ENCODE results near the gene EEPD1. TPM values are rescaled to one million over a fixed set of nuclear protein-coding genes. Genes with fewer than 3 reads are reported as not detected.

EEPD1 gene
- total and polyA plus RNA-seq, 11 donors = 3.7 to 12.2 (median 7.7) TPM

DNA sequence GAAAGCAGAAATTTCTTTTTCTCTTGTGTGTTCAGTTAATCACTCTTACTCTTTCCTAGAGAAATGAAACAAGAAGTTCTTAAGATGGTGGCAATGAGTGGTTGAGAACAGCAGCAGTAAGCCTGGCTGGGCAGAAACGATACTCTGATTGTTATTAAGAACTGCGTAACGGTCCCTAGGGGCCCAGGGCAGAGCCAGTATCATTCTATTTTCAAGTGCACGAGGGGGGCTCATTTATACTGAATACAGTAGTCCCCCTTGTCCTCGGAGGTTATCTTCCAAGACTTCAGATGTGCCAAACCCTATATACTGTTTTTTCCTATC, 64.9 kb downstream of the EEPD1 start:
- WGBS, 4 donors = 66 to 69% (median 68%) methylated on average over 5 of the region's 5 CpGs
- no peak for TF ChIP-seq POLR2A (IDR thresholded peaks at IDR 0.05)
- TF ChIP-seq, protein P1, sequence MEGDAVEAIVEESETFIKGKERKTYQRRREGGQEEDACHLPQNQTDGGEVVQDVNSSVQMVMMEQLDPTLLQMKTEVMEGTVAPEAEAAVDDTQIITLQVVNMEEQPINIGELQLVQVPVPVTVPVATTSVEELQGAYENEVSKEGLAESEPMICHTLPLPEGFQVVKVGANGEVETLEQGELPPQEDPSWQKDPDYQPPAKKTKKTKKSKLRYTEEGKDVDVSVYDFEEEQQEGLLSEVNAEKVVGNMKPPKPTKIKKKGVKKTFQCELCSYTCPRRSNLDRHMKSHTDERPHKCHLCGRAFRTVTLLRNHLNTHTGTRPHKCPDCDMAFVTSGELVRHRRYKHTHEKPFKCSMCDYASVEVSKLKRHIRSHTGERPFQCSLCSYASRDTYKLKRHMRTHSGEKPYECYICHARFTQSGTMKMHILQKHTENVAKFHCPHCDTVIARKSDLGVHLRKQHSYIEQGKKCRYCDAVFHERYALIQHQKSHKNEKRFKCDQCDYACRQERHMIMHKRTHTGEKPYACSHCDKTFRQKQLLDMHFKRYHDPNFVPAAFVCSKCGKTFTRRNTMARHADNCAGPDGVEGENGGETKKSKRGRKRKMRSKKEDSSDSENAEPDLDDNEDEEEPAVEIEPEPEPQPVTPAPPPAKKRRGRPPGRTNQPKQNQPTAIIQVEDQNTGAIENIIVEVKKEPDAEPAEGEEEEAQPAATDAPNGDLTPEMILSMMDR (IDR thresholded peaks at IDR 0.05) = no peak
- Histone ChIP-seq H3K4me3 (no peak overlapping the region), H3K36me3 (no peaks in the 10 kb centered on the region), H3K27me3 (no peaks in the 10 kb centered on the region), H3K4me1 (peaks cover 0 to 18% (median 9%) of the 10 kb centered on the region in 12 donors), H3K9me3 (no peaks in the 10 kb centered on the region), H3K27ac (no peak overlapping the region)
- ATAC-seq = no peak
- intact Hi-C loops (cut with DNase I) = no loop called here
- DNase-seq = no peak

DNA sequence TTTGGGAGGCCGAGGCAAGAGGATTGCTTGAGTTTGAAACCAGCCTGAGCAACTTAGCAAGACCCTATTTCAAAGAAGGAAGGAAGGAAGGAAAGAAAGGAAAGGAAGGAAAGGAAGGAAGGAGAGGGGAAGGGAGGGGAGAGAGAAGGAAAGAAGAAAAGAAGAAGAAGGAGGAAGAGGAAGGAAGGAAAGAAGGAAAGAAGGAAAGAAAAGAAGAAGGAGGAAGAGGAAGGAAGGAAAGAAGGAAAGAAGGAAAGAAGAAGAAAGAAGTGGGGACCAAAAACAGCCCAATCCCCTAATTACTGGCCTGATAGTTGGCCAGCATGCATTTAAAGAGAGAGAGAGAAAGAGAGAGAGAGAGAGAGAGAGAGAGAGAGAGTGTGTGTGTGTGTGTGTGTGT, 66.4 kb downstream of the EEPD1 start:
- no peak for DNase-seq
- no peak overlapping the region for H3K4me3 ChIP-seq
- no peak overlapping the region for H3K27ac ChIP-seq
- no peak for ATAC-seq
- H3K27me3 ChIP-seq = no peaks in the 10 kb centered on the region
- H3K36me3 ChIP-seq = no peaks in the 10 kb centered on the region
- no peaks in the 10 kb centered on the region for H3K9me3 ChIP-seq
- intact Hi-C loops (cut with DNase I) = no loop called here
- H3K4me1 ChIP-seq = peaks cover 0 to 18% (median 9%) of the 10 kb centered on the region in 12 donors
- no peak for TF ChIP-seq POLR2A (IDR thresholded peaks at IDR 0.05)
- TF ChIP-seq, protein P1 (IDR thresholded peaks at IDR 0.05) = no peak
- 91 to 99% (median 96%) methylated on average over 1 of the region's 1 CpG for WGBS, 4 donors

DNA sequence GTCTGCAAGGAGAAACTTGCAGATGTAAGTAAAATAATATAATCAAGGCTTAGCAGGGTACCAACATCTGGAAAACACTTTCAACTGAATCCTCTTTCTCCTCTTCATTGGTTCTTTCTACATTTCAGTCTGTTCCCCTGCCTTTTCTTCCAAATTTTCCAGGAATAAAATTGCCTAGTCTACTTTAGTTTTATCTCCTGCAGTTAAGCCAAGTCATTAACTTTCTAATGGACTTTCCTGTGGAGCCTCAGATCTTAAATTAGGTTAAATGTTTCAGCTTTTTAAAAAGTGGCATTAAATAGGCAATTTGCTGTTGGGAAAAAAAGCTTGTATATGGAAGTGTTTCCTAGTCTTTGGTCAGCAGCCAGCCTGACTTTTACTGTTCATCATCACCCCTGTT, 70.8 kb downstream of the EEPD1 start:
- no peak overlapping the region for H3K27ac ChIP-seq
- no peak overlapping the region for H3K4me3 ChIP-seq
- intact Hi-C loops (cut with DNase I) = loop anchor here in 1 of 10 donors (10.0 kb wide), 1 partner anchor 51 kb away; no protein-coding TSS in a partner anchor
- ATAC-seq = no peak
- peaks cover 0 to 33% (median 12%) of the 10 kb centered on the region in 12 donors for H3K4me1 ChIP-seq
- H3K9me3 ChIP-seq = no peaks in the 10 kb centered on the region
- H3K36me3 ChIP-seq = no peaks in the 10 kb centered on the region
- no peak for DNase-seq
- TF ChIP-seq, protein P1 (IDR thresholded peaks at IDR 0.05) = no peak
- TF ChIP-seq POLR2A (IDR thresholded peaks at IDR 0.05) = no peak
- H3K27me3 ChIP-seq = no peaks in the 10 kb centered on the region

DNA sequence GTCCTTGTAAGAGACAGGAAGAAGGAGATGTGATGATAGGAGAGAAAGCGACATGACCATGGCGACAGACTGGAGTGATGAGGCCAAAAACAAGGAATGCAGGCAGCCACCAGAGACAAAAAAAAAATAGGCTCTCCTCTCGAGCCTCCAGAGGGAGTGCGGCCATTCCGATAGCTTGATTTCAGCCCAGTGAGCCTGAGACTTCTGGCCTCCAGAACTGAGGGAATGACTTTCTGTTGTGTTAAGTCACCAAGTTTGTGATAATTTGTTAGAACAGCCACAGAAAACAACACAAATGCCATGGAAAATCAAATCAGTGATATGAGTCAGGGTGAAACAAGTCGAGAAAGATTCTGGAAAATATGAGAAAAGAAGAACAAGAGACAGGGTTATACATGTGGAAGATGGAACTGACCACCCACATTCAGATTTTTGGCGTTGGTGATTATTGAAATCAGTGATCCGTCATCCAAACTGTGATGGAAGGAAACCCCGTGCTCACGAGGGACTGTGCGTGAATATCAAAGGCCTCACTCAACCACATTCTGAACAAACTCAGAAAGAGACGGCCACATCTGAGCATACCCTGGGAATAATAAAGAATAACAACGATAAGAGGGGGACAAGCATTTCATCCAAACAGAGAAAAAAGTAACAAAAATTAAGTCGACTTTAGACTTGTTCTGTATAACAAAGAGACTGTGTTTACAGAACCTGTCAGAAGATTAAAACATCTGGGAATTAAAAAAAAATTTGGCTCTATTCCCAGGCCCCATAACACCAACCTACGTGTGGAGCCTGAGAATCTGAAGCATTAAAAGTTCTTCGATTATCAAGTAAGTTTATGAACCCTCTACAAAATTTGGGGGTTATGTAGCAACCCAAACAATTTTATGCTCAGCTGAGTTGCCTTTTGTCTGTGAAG, 72.1 kb downstream of the EEPD1 start:
- H3K27ac ChIP-seq = peak overlapping the region in 4 of 12 donors; percentile 7 to 39 (median 15)
- intact Hi-C loops (cut with DNase I) = loop anchor here in 2 of 10 donors (5.0 to 10.0 kb wide), 2 partner anchors 37 to 50 kb away; no protein-coding TSS in a partner anchor
- WGBS, 4 donors = 60 to 67% (median 63%) methylated on average over 16 of the region's 16 CpGs
- H3K9me3 ChIP-seq = no peaks in the 10 kb centered on the region
- no peak overlapping the region for H3K4me3 ChIP-seq
- no peak for ATAC-seq
- H3K36me3 ChIP-seq = no peaks in the 10 kb centered on the region
- TF ChIP-seq, protein P1 (IDR thresholded peaks at IDR 0.05) = no peak
- no peak for TF ChIP-seq POLR2A (IDR thresholded peaks at IDR 0.05)
- peaks cover 0 to 33% (median 12%) of the 10 kb centered on the region in 12 donors for H3K4me1 ChIP-seq
- no peaks in the 10 kb centered on the region for H3K27me3 ChIP-seq
- no peak for DNase-seq
